Spinal cord (tissue), 10 donors: ENCODE measurements around the gene FECH. TPM values are rescaled to one million over a fixed set of nuclear protein-coding genes. Genes with fewer than 3 reads are reported as not detected.

Source experiments
- DNase-seq, 6 donors: peaks; one replicate each; pipeline versions ENCODE4 v3.0.0 to v3.0.0-alpha.2; 2013 to 2015; ENCODE audit warnings: low spot score in 6 of 6, low read depth in 4 of 6
- H3K27ac ChIP-seq: one replicate; pipeline ENCODE4 v1.5.1; 2013; ENCODE audit warnings: low read depth, low read length, control low read depth
- H3K27me3 ChIP-seq: one replicate; pipeline ENCODE4 v1.6.1; 2013; ENCODE audit warnings: low read length; ENCODE audit not compliant: control insufficient read depth, insufficient read depth
- H3K36me3 ChIP-seq: one replicate; pipeline ENCODE4 v1.6.1; 2013; ENCODE audit warnings: low read length; ENCODE audit not compliant: control insufficient read depth, insufficient read depth
- H3K4me1 ChIP-seq: one replicate; pipeline ENCODE4 v1.6.1; 2013; ENCODE audit warnings: low read length; ENCODE audit not compliant: control insufficient read depth, insufficient read depth
- H3K4me3 ChIP-seq: one replicate; pipeline ENCODE4 v1.5.1; 2013; ENCODE audit warnings: low read depth, low read length, control low read depth
- H3K9me3 ChIP-seq: one replicate; pipeline ENCODE4 v1.6.1; 2013; ENCODE audit warnings: low read length; ENCODE audit not compliant: control insufficient read depth, insufficient read depth
- WGBS: methylation state at CpG from one replicate; pipeline ENCODE4 v1.1.5; 2013; ENCODE audit warnings: missing lambda C conversion rate; ENCODE audit not compliant: insufficient coverage; 5-methylcytosine and 5-hydroxymethylcytosine counted together
- polyA plus RNA-seq, 2 donors: library from polyadenylated mRNA; unstranded; fragments of 120-200 nt; gene quantifications; one replicate each; pipeline ENCODE4 v1.2.1, GENCODE V29; 2013; ENCODE audit not compliant: insufficient read length in 2 of 2
- total RNA-seq, 2 donors: library from RNA; depleted of rRNA in 1 of 2; stranded (reverse); fragments of 120-200 nt in 1 of 2; fragments of >200 nt in 1 of 2; gene quantifications; one replicate each; pipeline versions ENCODE4 v1.2.3 to v1.2.4, GENCODE V29; 2013 to 2014
- donor health status: healthy.

The FECH gene
- total and polyA plus RNA-seq, 4 donors = 27.4 to 65.6 (median 36.0) TPM

DNA sequence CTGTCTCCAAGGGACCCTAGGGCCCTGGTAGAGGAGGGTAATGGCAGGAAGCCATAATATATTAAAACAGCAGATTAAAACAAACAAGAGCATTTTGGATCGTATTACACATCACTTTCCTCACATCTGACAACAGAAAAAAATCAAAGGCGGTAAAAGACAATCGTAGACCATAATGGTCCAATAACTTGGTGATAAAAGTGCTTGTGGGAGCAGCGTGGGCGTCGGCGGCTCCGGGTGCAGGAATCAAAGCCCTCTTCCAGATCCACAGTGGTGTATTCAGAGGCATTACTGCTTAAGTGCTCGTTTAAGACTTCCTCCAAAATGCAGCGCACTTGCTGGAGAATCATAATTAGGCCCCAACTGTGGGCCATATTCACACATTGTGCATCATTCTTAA, 68.0 kb downstream of the FECH start:
- Histone ChIP-seq H3K27ac (no peak overlapping the region), H3K9me3 (no peaks in the 10 kb centered on the region), H3K36me3 (no peaks in the 10 kb centered on the region), H3K4me3 (no peak overlapping the region), H3K4me1 (no peaks in the 10 kb centered on the region), H3K27me3 (no peaks in the 10 kb centered on the region)
- 83% methylated on average over 7 of the region's 10 CpGs for WGBS
- no peak for DNase-seq

GRCh38 chr18:57516056-57516455, 70.4 kb downstream of the FECH start:
- 83% methylated on average over 2 of the region's 6 CpGs for WGBS
- H3K4me3 ChIP-seq = no peak overlapping the region
- no peak overlapping the region for H3K27ac ChIP-seq
- no peaks in the 10 kb centered on the region for H3K4me1 ChIP-seq
- no peaks in the 10 kb centered on the region for H3K36me3 ChIP-seq
- H3K9me3 ChIP-seq = no peaks in the 10 kb centered on the region
- no peaks in the 10 kb centered on the region for H3K27me3 ChIP-seq
- DNase-seq = no peak

GRCh38 chr18:57505231-57505630, 81.3 kb downstream of the FECH start:
- peak in 2 of 6 donors; percentile 40 to 45 for DNase-seq
- no peak overlapping the region for H3K27ac ChIP-seq
- H3K9me3 ChIP-seq = no peaks in the 10 kb centered on the region
- no peaks in the 10 kb centered on the region for H3K27me3 ChIP-seq
- 33% methylated on average over 1 of the region's 1 CpG for WGBS
- no peak overlapping the region for H3K4me3 ChIP-seq
- H3K36me3 ChIP-seq = no peaks in the 10 kb centered on the region
- no peaks in the 10 kb centered on the region for H3K4me1 ChIP-seq

DNA sequence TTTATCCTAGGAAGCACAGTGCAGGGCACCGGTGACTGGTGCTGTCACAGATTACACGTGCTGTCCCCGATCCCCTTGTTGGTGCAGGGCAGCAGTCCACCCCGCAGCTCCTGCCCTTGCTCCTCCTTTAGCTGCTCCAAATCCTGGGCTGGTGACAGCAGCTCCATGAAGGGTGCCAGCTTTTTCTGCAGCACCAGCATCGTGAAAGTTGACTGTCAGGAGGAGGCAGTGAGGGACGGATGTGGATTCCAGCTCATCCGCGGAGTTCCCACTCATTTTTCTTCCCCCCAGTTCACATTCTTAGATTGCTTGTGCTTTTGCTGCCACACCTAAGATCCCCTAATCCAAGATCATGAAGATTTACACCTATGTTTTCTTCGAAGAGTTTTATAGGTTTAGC, 83.9 kb downstream of the FECH start:
- Histone ChIP-seq H3K27ac (no peak overlapping the region), H3K36me3 (no peaks in the 10 kb centered on the region), H3K27me3 (no peaks in the 10 kb centered on the region), H3K4me3 (no peak overlapping the region), H3K4me1 (no peaks in the 10 kb centered on the region), H3K9me3 (no peaks in the 10 kb centered on the region)
- DNase-seq = no peak
- 71% methylated on average over 8 of the region's 9 CpGs for whole genome bisulfite sequencing

DNA sequence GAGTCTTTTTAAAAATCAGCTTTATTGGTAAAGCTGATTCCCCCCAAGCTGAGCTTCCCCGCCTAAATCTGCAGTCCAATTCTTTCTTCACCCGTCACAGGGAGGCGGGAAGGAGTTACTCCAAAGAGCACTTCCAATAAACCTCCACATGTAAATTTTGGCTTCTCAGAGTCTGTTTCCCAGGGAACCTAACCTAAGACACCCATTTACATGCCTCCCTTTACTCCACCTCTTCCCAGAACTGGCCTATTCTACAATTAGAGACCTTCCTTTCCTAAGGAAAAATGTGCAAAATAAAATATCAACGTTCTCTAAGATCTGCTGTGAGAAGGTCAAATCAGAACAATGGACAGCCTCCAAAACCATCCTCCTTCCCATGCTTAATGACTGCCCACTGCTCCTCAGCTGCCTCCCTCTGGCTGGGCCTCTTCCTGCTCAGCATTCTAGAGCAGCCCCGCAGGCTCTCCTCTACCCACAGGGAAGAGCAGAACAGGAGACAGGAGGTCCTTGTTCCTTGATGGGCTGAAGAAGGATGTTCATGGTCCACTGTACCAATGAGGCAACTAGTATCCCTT, 87.7 kb downstream of the FECH start:
- no peaks in the 10 kb centered on the region for H3K9me3 ChIP-seq
- no peaks in the 10 kb centered on the region for H3K4me1 ChIP-seq
- DNase-seq = peak in 1 of 6 donors; percentile 4
- no peak overlapping the region for H3K27ac ChIP-seq
- no peak overlapping the region for H3K4me3 ChIP-seq
- H3K27me3 ChIP-seq = no peaks in the 10 kb centered on the region
- WGBS = 72% methylated on average over 4 of the region's 5 CpGs
- H3K36me3 ChIP-seq = no peaks in the 10 kb centered on the region

Other genes starting within 250 kb of the FECH start
- 10 to 100 TPM in 1 of 2 donors, 1 to 10 TPM in 1; 8.9 to 38.1 TPM for gene ST8SIA3, start 234.1 kb downstream of the FECH start, total RNA-seq
- 10 to 100 TPM; 40.2 to 49.4 TPM for gene ST8SIA3, start 234.1 kb downstream of the FECH start, polyA plus RNA-seq
- gene ONECUT2, start 151.3 kb downstream of the FECH start, total RNA-seq = 1 to 10 TPM in 1 of 2 donors, under 1 TPM in 1; 0.99 to 4.5 TPM
- 1 to 10 TPM; 2.3 to 3.5 TPM for gene ONECUT2, start 151.3 kb downstream of the FECH start, polyA plus RNA-seq
- 100 to 1,000 TPM; 127 to 142 TPM for gene NARS1, start 35.1 kb upstream of the FECH start, total RNA-seq
- gene NARS1, start 35.1 kb upstream of the FECH start, polyA plus RNA-seq = 100 to 1,000 TPM; 116 to 149 TPM
- 10 to 100 TPM; 12.0 to 14.4 TPM for gene ATP8B1, start 216.6 kb upstream of the FECH start, total RNA-seq
- 1 to 10 TPM; 1.7 to 3.4 TPM for gene ATP8B1, start 216.6 kb upstream of the FECH start, polyA plus RNA-seq